IPS-15b (cell line): ENCODE results near the gene TBCCD1.

Source experiments
- H3K27me3 ChIP-seq: one replicate; pipeline ENCODE4 v1.6.1; 2013; ENCODE audit warnings: low read length; ENCODE audit not compliant: control insufficient read depth, insufficient read depth
- H3K36me3 ChIP-seq: one replicate; pipeline ENCODE4 v1.6.1; 2013; ENCODE audit warnings: low read length; ENCODE audit not compliant: control insufficient read depth, insufficient read depth
- H3K4me1 ChIP-seq: one replicate; pipeline ENCODE4 v1.6.1; 2013; ENCODE audit warnings: mild to moderate bottlenecking, low read length; ENCODE audit not compliant: control insufficient read depth, insufficient read depth
- H3K4me3 ChIP-seq: one replicate; pipeline ENCODE4 v1.5.1; 2013; ENCODE audit warnings: low read depth, low read length
- H3K9ac ChIP-seq: one replicate; pipeline ENCODE4 v1.6.1; 2013; ENCODE audit warnings: low read depth, mild to moderate bottlenecking, low read length
- H3K9me3 ChIP-seq: one replicate; pipeline ENCODE4 v1.6.1; 2013; ENCODE audit warnings: mild to moderate bottlenecking, low read length; ENCODE audit not compliant: control insufficient read depth, insufficient read depth

TBCCD1 gene

GRCh38 chr3:186497608-186498007 lies 69.5 kb downstream of the TBCCD1 start:
- Histone ChIP-seq H3K4me1 (no peaks in the 10 kb centered on the region), H3K9me3 (no peaks in the 10 kb centered on the region), H3K27me3 (no peaks in the 10 kb centered on the region), H3K36me3 (no peaks in the 10 kb centered on the region), H3K9ac (no peak overlapping the region), H3K4me3 (no peak overlapping the region)

DNA sequence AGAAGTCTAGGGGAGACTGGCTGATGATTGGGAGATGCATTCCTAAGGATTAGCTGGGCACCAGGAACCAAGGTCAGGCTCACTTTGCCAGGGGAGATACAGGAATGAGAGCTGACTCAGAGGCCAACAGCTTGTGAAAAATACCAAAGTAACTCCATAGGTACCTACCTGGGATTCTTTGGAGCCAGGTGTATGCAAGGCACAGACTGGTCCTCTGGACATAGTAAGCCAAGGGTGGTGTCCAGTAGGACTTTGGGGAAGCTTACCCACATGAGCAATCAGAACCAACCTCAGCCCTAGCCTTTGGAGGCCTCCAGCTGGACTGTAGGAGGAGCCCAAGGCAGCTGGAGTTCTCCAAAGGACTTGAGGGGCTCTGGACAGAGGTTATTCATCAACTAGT lies 70.5 kb downstream of the TBCCD1 start:
- Histone ChIP-seq H3K4me3 (no peak overlapping the region), H3K9me3 (no peaks in the 10 kb centered on the region), H3K36me3 (no peaks in the 10 kb centered on the region), H3K4me1 (no peaks in the 10 kb centered on the region), H3K27me3 (no peaks in the 10 kb centered on the region), H3K9ac (no peak overlapping the region)
